Activated T-cell treated with anti-CD3 and anti-CD28 coated beads for 4 hours (primary cell): ENCODE measurements around the gene GSX1.
A peak's percentile ranks its signal among the peaks of the same experiment; 100 is the strongest.
"Not testable (repeated sequence)": the region's sequence is repeated elsewhere in the genome, so short reads cannot be mapped to it uniquely, and the experiment has no call there.

Experiments used
- DNase-seq: peaks from one replicate; pipeline ENCODE4 v3.0.0-alpha.2; 2020

The GSX1 gene

GRCh38 chr13:27794921-27795717, 2.8 kb downstream of the GSX1 start:
- DNase-seq = no peak

- no peak for DNase-seq
Observed at GRCh38 chr13:27795718-27796019, 3.4 kb downstream of the GSX1 start.

DNA sequence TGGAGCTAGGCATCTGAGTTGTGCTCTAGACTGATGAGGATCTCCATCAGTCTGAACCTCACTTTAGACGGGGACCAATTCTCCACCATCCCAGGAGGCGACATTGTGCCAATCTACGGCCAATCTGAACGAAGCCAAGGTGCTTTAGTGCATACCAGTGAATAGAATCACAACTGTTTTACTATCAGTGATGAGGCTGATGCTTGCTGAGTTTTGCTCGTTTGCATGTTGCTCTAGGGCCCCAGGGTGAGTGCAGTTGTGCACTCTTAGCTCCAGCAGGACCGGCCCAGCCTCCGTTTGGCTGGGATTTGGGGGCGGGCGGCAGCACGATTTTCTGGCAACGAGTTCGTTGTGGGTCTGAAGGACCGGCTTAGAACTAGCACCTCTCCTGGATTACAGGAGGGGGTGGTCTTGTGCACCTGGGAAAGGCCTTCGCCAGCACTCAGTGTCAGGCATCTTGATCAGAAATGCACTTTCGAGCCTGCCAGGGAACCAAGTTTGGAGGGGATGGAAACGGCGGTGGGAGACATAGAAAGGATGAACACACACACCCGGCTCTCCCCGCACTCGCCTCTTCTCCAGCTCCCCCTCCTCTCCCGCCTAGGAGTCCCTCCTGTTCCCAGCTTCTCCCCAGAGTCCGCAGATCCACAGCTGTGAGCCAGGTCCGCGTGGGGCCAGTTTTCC, 4.4 kb downstream of the GSX1 start:
- no peak for DNase-seq

GRCh38 chr13:27797228-27797624, 4.9 kb downstream of the GSX1 start:
- no peak for DNase-seq

- DNase-seq = no peak
Observed at GRCh38 chr13:27806744-27807387, 14.6 kb downstream of the GSX1 start.

DNA sequence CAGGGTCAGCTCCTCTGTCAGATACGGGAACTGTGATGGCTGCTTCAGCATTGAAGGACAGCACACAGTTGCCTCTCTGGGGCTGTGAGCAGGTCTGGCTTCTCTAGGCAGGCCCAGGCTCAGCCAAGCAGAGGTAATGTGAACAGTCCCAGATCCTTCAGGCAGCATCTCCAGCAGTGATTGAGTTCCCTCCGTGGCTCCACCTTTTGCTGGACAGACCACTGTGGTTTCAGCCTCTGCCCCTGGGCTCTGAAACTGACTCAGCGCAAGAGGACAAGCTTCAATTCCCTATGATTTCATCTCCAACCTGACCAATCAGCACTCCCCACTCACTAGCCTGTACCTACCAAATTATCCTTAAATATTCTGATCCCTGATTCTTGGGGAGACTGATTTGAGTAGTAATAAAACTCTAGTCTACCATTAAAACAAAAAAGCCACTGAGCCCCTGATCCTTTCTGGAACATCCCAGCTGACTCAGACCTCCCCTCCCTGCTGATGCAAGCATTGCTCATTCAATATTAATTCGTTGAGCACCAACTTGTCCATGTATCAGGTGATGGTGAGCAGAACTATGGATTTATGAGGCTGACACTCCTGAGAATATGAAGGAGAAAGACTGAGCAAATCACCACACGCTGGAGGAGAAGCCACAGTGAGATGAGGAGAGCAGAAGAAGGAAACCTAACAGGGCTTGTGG, 16.7 kb downstream of the GSX1 start:
- DNase-seq = no peak

DNA sequence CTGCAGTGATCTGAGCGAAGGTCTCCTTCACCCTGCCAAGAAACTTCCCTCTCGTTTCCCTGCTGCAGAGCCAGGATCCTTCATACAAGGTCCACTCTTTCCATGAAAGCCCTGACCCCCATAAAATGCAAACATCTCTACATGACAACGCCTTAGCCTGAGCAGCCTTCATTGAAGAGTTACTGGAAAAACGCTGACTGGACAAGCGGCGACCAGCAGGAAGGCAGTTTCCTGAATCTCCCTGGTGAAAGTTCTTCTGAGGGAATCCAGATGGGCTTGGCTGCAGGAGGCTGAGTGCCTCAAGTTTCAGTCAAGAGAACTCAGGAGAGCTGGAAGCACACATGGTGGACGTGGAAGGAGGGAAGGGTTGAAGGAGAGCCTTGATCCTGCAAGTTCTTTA, 17.7 kb downstream of the GSX1 start:
- no peak for DNase-seq

GRCh38 chr13:27810461-27810860, 18.2 kb downstream of the GSX1 start:
- DNase-seq = no peak

- DNase-seq = no peak
Observed at GRCh38 chr13:27813826-27814225, 21.5 kb downstream of the GSX1 start.

GRCh38 chr13:27817832-27818231, 25.5 kb downstream of the GSX1 start:
- DNase-seq = not testable (repeated sequence)

DNA sequence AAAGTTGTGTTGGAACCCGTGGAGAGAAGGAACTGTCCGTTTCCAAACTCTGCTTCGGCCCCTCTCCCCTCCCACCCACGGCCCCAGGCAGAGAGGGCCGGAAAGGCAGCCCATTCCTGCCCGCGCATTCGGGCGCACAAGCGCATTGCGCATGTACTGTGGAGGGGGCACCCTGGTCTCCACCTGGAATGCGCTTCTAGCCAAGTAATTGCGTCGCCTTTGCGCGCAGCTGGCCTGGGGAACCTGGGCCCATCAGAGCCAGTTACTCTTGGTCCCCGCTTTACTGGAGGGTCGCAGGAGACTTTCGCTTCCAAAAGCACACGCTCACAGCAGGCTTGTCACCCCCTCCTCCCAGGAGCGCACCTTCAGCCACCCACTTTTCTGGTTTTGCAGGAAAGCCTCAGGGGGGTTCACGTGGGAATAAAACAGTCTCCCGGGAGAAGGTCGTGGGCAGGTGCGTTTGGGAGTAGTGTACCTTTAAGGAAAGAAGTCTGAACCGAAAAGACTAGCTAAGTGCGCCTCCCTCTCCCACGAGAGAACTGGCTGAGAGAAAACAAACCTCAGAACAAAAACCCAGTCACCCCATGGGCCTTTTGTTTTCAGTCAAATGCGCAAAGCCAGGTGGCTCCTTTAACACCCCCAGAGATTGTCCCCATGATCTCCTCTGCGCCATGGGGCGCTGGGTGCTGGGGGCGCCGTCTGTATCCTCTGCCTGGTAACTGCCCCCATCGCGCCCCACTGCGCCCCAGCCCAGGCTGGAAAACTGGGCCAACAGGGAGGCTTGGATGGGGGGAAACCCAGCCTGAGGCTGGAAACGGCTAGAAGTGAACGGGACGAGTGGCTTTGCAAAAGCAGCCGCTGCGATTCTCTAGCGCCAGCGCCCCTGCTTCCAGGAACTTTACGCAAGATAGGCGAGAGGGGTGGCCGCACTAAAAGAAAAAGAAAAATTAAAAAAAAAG, 28.5 kb downstream of the GSX1 start:
- DNase-seq = no peak

GRCh38 chr13:27821566-27821965, 29.3 kb downstream of the GSX1 start:
- no peak for DNase-seq

- DNase-seq = no peak
Observed at GRCh38 chr13:27822258-27822872, 30.1 kb downstream of the GSX1 start.

GRCh38 chr13:27822873-27823311, 30.6 kb downstream of the GSX1 start:
- no peak for DNase-seq

DNA sequence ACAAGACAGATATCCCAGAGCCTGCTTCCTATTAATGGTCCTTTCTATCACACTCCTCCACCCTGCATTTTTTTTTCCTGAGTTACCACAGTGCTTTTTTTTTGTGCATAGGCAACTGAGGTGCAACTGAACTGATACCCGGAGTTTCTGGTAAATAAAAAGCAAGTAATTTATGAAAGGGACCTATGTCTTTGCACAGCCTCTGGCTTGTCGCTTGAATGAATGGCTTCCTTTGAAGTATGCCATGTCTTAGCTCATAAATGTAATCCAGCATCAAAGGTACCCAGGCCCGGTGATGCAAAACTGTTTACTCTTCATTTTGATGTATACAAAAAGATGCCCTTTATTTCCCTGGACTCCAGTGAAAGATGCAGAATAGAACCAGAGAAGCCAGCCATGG, 31.8 kb downstream of the GSX1 start:
- no peak for DNase-seq

- DNase-seq = no peak
Observed at GRCh38 chr13:27825072-27825471, 32.8 kb downstream of the GSX1 start.

DNA sequence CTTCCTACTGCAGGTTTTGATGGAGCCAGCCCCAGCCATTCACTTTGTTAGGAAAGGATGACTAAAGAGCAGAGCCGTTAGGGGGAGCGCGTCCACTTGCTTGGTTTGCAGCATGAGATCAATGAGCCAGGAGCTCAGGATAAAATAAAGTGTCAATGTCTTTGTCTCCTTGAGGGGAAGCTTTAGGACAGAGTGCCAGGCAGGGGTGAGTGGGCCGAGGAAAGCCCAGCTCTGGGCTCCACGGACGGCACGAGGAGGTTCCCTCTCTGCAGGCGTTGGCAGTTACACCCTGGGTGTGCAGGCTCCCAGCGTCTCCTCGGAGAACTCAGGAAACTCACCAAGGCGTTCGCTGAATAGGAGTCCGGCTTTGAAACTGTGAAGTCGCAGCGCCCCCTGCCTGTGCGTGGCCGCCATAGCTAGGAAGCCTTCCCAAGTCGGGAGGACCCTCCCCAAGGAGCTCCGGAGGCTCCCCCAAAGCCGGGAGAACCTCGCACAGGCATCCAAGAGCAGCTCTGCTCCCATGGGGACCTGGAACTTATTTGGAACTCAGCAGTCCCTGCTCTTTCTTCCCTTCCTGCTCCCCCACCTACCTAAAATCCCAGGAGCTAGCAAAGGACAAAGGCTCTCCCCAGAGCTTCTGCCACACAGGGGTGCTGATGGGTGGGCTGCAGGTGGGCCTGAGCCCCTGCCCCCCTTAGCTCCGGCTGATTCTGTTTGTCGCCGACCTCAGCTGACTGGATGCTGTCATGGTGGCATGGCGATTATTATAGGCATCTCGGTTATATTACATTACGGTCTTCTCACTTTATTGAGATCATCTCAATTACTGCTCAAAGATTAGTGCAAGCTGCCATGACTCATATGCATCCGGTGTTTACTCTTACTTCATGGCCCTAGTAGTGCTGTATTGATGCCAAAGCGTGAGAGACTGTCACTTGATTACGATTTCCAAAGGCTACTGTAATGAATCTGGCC, 34.4 kb downstream of the GSX1 start:
- DNase-seq = peak; percentile 59

DNA sequence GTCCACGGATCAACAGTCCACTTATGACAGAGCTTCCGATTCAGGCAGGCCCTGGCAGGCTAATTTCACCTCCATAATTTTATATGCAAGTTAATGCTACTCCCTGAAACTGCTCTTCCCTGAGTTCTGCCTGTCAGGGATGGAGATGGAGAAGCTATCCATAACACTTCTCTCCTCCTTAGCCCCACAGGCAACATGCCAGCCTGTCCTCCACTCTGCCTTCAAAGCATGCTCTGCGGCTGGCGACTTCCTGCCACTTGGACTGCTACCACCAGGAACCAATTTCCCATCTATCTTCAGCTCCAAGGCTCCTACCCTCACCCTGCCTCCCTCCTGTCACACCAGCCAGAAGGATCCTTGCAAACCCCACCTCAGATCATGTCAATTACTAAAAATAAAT, 35.4 kb downstream of the GSX1 start:
- no peak for DNase-seq

GRCh38 chr13:27830010-27830409, 37.7 kb downstream of the GSX1 start:
- peak; percentile 53 for DNase-seq

- no peak for DNase-seq
Observed at GRCh38 chr13:27833206-27833605, 40.9 kb downstream of the GSX1 start.

- DNase-seq = no peak
Observed at GRCh38 chr13:27834095-27834494, 41.8 kb downstream of the GSX1 start.
